Dermis microvascular lymphatic vessel endothelial cell (primary cell): Measurements from ENCODE around the gene FGL2. TPM values are rescaled to one million over a fixed set of nuclear protein-coding genes. Genes with fewer than 3 reads are reported as not detected.
A peak's percentile ranks its signal among the peaks of the same experiment; 100 is the strongest.
"Not testable (repeated sequence)": the region's sequence is repeated elsewhere in the genome, so short reads cannot be mapped to it uniquely, and the experiment has no call there.

ENCODE experiments used
- DNase-seq, 2 donors: peaks; one replicate each; pipeline versions ENCODE4 v3.0.0 to v3.0.0-alpha.2; 2010; ENCODE audit warnings: low read depth in 2 of 2
- total RNA-seq: library from RNA; depleted of rRNA; stranded (reverse); fragments of >200 nt; gene quantifications from 2 replicates; pipeline ENCODE4 v1.2.1, GENCODE V29; 2014

FGL2 gene
- total RNA-seq, 1 donor from 2014 or later: 0.13 TPM

GRCh38 chr7:77216181-77216845 lies 16.7 kb upstream of the FGL2 start:
- DNase-seq: no peak

GRCh38 chr7:77209479-77210139 lies 10.0 kb upstream of the FGL2 start:
- no peak for DNase-seq

- DNase-seq: no peak
Observed at GRCh38 chr7:77208416-77208815, 8.8 kb upstream of the FGL2 start.

DNA sequence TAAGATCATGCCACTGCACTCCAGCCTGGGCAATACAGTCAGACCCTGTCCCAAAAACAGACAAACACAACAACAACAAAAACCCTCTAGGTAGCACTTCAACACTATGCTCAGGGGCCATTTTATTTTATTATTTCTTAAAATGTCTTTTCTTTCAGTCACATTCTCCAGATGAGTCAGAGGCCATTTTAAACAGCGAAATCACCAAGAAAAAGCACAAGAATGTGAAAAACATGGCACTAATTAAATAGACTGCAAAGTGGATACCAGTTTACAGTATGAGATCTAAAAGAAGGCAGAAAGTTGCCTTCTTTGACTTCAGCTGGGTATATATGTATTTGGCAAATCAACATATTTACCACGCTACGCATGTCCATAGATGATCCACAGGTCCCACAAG lies 6.1 kb upstream of the FGL2 start:
- DNase-seq: no peak

DNA sequence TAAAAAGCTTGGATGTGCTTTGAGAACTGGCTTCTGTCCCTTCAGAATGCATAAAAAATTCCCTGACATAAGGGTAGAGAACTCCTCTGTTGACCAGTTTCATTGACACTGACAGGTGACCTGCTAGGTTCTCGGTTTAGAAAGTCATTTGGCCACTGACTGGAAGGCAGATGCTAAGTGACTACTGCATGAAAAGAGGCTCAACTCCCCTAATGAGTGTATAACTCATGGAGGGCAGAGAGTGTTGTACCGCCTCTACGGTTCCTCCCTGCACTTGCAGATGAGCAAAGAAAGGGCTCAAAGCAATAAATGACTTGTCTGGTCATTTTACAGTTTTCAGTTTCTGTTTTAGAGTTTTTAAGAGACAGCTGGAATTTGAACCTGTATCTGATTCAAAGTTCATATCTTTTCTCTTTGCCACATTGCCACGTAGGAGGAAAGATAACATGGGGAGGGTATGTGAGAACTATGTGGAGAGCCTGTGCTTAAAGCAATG lies 2.9 kb upstream of the FGL2 start:
- DNase-seq: no peak

DNA sequence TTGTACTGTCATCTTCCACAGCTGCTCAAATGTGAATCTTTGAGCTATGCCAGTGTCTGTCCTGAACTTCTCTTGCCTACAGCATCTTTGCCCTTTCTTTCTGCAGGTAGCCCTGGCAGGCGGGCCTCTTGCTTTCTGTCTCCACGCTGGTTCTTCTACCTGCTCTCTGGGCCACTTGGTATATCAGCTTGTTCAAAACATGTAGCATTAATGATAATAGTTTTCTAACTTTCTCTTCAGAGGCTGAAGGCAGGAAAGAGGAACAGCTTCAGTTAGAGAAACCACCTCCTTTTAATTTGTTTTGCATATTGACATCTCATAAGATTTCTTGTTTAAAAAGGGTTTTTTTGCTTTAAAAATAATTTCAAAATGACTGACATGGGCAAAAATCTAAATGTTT lies 923 bp upstream of the FGL2 start:
- no peak for DNase-seq

- DNase-seq: no peak
Observed at GRCh38 chr7:77197141-77197540, 2.5 kb downstream of the FGL2 start.

DNA sequence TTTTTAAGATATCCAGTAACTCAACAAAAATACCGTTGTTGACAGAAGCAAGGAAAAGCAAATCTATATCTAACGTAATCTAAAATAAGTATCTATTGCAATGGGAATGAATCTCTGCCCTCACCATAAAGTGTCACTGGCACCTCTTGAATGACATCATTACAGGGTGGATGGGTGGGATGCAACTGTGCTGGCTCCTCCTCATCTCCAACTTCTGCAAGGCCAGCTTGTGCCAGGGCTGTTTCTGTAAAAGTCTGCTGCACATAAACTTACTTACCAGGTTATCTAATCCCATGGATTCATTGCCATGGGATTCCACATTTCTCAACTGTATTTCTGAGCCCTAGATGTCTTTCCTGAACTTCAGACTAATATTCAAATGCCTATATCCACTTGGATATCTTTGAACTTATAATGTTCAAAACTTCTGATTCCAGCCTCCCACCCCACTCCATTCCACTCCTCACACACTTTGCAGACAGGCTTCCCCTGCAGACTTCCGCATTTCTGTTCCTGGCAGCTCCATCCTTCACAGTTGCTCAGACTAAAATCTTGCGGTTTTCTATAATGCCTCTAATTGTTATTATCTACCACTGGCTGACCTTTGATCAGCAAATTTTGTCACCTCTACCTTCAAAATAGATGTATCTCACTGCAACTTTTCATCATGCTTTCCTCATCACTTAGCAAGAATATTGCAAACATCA lies 10.7 kb downstream of the FGL2 start:
- no peak for DNase-seq

DNA sequence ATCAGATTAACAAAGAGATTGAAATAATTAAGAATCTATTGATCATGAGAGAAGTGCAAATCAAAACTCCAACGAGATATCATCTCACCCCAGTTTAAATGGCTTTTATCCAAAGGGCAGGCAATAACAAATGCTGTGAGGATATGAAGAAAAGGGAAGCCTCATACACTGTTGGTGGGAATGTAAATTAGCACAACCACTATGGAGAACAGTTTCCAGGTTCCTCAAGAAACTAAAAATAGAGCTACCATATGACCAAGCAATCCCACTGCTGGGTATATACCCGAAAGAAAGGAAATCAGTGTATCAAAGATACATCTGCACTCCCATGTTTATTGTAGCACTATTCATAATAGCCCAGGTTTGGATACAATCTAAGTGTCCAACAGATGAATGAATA lies 13.8 kb downstream of the FGL2 start:
- DNase-seq: no peak

- DNase-seq: no peak
Observed at GRCh38 chr7:77184990-77185389, 14.6 kb downstream of the FGL2 start.

DNA sequence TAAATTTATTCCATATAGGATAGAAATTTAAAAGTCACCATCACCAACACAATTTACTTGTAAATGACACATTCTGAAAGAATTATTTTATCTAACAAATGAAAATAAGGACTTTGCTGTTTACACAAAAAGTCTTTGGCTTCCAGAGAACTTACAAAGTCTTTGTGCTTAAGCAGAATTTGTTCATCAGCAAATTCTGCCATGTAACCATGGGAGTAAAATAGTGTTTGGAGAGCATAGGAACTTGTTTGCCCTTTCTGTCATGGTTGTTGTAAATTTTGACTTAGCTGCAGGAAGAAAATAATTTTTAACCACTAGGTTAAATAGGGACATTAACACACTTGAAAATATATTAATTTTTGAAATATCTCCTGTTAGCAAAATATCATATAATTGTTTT lies 15.2 kb downstream of the FGL2 start:
- DNase-seq: peak in 1 of 2 donors; percentile 1

GRCh38 chr7:77182261-77182660 lies 17.4 kb downstream of the FGL2 start:
- DNase-seq: no peak

DNA sequence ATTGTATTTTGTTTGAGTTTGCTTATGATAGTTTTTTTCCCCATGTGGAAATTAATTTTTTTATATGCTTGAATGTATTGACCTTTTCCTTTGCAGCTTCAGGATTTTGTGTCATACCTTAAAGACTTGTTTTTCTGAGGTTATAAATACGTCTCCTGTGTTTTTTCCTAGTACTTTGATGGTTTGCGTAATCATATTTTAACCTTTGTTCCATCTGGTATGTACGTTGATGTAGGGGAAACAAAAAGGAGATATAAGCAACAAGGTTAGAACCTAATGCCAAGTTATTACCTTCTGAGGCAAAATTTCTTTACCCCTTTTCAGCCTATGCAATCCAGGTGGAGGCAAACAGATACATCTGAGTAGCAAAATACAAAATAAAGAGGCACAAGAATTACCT lies 17.9 kb downstream of the FGL2 start:
- no peak for DNase-seq

GRCh38 chr7:77181015-77181595 lies 18.5 kb downstream of the FGL2 start:
- DNase-seq: no peak

GRCh38 chr7:77178024-77178423 lies 21.6 kb downstream of the FGL2 start:
- DNase-seq: not testable (repeated sequence)

DNA sequence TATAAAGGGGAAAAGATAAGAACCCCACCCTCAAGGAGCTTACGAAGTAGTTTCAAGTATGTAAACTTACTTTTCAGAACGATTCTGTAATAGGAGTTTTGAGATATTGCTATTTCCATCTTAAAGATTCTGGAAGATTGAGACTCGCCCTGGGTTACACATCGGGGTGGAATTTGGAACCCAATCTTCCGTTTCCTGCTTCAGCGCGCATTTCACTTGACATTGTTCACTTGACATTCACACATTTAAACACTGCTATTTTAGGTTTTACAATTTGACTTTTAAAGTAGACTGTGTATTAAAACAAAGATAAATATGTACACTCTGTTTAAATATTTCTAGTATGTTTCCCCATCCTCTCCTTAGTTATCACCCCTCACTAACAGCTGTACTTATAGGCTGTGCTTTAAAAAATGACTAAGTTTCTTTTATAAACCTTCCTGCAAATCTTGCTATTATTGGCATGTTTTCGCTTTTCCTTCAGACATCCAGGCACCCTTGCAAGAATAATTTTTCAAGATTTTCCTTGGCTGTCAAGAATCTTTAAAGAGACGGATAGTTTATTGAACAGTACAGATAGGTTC lies 22.2 kb downstream of the FGL2 start:
- not testable (repeated sequence) for DNase-seq

DNA sequence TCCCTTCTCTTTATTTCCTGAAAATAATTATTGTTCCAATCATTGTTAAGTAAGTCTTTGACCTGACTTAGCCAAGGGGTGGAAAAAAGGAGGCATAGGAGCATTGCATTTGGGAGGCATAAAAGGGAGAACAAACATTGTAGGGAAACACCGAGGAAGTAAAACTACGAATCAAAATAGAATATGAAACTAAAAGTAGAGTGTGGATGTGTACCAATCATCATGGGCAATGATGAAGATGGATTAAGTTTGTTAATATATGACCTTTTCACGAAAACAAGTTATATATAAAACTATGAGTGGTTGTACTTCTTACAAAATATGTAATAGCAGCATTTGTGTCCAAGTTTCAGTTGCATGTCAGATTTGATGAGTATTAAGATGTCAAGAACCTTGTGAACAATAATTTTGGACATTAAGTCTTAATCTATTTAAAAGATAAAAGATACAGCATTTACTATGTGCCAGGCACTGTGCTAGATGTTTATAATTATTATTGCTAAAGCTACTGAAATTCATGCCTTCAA lies 24.3 kb downstream of the FGL2 start:
- DNase-seq: not testable (repeated sequence)

GRCh38 chr7:77174418-77174817 lies 25.2 kb downstream of the FGL2 start:
- DNase-seq: not testable (repeated sequence)

- not testable (repeated sequence) for DNase-seq
Observed at GRCh38 chr7:77172437-77173172, 27.0 kb downstream of the FGL2 start.

GRCh38 chr7:77171073-77171472 lies 28.5 kb downstream of the FGL2 start:
- not testable (repeated sequence) for DNase-seq

- DNase-seq: no peak
Observed at GRCh38 chr7:77157446-77157845, 42.2 kb downstream of the FGL2 start.
